Stimulated activated CD4-positive, alpha-beta T cell treated with anti-CD3 and anti-CD28 coated beads, Interleukin-2, amount 100 ng/mL, for 48 hours (primary cell): ENCODE results near the gene UBXN11.

Experiments used
- DNase-seq, 2 donors: peaks; one replicate each; pipeline ENCODE4 v3.0.0-alpha.2; 2020

The UBXN11 gene

DNA sequence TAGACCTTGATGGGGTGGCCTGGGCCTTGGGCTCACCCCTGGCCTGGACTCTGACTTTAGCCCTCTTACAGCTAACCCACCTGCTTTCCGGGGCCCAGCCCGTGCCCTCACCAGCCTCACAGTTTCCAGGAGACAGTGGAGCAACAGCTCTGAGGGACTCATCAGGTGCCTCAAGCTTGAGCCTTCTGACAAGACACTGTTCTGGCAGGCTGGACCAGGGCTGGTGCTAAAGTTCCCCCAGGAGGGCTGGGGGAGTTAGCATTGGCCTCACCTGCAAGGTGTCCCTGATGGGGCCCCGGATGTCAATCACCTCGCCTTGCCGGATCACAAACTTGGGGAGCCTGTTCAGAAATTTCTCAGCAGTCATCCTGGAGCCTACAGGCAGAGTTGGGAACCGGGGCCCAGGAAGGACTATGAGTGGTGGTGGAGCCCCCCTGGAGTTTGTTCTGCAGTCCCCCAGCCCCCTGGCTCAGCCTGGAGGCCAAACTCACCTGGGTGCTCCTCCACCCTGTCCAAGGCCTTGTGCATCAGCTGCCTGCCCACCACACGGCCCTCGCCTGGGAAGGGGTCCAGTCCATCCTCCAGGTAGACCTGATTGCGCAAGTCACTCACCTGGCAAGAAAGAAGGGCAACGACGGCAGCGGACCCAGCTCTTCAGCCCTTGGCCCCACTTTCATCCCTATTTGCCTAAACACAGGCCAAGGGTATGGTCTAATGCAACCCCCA, 22.4 kb downstream of the UBXN11 start:
- no peak for DNase-seq

DNA sequence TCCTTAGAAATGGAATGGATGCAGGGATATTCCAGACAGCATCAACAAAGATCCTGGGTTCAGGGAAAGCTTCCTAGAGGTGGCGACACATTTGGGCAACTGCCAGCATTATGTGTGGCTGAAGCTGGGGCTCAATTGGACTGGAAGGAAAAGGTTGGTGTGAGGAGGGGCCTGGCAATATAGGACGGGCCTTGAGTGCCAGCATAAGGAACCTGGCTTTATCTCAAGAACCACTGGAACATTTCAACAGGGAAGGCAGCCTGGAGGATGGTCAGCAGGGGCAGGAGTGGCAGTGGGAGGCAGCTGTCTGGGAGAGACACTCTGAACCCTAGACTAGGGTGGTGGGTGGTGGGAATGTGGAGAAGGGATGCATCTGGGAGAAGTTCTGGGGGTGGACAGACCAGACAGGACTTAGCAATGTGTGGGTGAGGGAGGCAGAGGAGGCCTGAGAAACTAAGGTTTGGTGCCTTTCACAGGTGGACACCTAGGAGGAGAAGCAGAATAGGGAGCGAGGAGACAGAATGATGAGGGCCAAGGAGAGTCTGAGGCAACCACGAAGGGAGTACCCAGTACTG, 23.1 kb downstream of the UBXN11 start:
- no peak for DNase-seq

DNA sequence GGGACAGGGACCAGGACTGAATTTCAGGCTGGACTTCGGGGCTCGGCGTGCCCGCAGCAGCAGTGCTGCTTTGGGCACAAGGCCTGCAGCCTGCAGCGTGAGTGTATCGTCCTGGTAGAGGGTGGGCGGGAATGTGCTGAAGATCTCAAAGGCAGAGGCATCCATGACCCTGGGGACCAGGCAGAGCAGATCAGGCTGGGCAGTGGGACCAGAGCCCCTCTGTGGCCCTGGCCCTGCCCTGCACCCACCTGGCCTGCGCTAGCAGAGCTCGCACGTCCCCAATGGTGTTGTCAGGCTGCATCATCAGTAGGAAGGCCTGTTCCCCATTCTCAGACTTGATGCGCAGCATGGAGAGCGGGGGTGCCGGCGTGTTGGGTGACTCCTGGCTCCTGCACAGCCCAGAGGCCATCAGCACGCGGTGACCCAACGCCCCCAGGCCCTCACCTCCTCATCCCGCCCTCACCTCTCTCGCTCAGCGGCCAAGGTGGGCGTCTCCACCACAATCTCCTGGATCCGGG, 24.0 kb downstream of the UBXN11 start:
- DNase-seq: no peak

DNA sequence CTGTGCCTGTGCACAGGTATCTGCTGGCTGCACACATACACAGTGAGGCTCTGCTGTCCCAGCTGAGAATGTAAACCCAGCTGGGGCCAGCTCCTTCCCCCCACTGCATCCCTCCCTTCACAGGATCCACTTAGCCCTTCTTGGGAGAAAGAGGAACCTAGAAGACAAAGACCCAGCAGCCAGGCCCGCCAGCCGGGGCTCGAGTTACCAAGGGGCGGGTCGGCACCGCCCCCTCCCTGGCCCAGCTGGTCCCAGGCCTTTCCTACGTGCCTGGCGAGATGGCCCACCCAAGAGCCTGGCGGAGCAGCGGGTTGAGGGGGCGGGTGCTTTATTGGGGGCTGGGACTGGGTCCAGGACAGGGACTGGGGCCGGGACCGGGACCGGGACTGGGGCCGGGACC, 24.5 kb downstream of the UBXN11 start:
- no peak for DNase-seq

DNA sequence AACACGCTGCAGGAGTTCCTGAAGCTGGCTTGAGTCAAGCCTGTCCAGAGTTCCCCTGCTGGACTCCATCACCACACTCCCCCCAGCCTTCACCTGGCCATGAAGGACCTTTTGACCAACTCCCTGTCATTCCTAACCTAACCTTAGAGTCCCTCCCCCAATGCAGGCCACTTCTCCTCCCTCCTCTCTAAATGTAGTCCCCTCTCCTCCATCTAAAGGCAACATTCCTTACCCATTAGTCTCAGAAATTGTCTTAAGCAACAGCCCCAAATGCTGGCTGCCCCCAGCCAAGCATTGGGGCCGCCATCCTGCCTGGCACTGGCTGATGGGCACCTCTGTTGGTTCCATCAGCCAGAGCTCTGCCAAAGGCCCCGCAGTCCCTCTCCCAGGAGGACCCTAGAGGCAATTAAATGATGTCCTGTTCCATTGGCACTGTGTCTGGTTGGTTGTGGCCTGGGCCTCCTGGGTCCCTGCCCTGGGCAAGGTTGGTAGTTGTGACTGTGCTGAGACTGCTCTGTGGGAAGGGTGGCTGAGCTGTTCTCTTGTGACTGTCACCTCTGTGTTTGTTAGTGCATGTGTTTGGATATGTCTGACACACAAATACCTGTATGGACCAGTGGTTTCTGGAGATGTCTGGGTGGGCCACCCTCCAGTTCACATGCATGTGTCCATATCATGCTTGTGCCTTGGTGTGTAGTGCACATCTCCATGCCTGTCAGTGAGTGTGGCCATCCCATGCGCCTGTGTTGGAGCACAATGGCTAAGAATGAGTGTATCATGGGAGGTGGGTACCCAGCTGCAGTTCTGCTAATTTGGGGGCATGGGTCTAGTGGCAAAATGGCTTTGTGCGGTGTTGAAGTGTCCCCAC, 25.1 kb downstream of the UBXN11 start:
- DNase-seq: no peak

DNA sequence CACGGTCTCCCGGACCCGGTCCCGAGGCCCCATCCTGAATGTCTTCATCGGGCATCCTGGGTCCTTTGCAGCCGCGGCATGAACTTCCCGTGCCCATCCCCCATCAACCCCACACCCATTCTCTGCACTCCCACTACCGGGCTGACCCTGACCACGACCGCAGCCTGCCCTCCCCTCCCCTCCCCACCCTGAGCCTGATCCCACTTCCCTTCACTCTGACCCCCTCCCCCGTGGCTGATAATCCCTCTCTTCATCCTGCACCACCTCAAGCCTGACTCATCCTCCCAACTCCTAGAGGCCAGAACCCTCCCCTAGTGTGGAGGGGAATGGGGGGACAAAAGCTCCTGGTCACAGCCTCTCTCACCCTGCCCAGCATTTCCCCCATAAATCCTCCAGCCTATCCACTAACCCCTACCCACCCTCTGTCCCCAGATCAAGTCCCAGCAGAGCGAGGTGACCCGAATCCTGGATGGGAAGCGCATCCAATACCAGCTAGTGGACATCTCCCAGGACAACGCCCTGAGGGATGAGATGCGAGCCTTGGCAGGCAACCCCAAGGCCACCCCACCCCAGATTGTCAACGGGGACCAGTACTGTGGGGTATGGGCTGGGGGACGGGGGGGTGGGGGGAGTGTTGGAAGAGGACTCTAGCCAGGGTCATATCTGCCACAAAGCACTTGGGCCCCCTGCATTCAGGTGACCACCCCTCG, 25.9 kb downstream of the UBXN11 start:
- no peak for DNase-seq

DNA sequence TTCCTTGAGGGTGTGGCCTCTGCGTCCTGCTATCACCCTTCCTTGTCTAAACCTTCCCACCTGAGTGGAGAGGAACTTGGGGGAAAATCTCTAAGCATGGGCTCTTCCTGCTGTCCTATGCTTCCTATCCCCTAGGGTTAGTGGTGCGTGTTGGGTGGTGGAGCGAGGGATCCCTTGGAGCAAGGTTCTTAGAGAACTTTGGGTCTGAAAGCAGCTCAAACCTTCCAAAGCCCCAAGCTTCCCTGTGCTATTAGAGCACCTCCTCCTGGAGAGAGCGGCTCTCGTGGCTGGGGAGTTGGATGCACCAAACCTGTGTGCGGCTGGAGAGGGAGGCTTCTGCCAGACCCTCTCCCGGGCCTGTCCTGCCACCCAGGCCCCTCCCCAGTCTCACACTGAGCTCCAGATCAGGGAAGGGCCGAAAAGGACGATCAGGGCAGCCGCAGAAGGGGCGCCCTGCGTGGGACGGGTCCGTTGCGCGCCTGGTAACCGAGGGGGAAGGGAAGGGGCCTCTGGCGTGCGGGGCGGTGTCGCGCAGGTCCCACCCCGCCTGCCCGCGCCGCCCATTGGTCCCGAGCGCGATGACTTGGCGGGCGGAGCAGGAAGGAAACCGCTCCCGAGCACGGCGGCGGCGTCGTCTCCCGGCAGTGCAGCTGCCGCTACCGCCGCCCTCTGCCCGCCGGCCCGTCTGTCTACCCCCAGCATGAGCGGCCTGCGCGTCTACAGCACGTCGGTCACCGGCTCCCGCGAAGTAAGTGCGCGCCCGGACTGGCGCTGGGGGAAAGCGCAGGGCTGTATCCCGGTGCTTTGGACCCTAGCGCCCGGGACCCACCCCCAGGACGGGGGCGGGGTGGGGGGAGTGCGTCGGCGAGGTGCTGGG, 26.7 kb downstream of the UBXN11 start, which contains the start of gene SH3BGRL3:
Gene SH3BGRL3 (plus strand): TSS at position 631 of the 877 bp plus-strand sequence. CDS start 70 bp downstream, at position 701.
- peak; percentile 71 to 82 for DNase-seq

GRCh38 chr1:26278724-26279455, 27.5 kb downstream of the UBXN11 start:
- DNase-seq: no peak

DNA sequence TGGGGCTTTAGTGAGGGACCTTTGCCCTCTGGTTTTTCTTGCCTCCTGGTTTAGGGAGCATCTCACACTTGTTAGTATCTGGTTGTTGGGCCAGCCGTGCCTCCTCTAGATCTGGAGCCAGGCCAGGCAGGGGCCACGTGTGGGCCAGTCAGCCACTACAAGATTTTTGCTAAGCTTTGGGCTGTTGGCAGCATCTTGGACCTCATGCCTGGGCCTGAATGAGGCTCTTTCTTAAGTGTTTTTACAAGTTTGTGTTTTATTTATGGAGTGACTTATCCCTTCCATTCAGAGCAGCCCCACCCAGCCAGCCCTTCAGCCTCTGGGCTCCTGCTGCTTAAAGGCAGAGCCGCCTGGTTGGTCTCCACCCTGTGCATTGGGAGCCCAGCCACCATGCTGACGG, 28.1 kb downstream of the UBXN11 start:
- no peak for DNase-seq

DNA sequence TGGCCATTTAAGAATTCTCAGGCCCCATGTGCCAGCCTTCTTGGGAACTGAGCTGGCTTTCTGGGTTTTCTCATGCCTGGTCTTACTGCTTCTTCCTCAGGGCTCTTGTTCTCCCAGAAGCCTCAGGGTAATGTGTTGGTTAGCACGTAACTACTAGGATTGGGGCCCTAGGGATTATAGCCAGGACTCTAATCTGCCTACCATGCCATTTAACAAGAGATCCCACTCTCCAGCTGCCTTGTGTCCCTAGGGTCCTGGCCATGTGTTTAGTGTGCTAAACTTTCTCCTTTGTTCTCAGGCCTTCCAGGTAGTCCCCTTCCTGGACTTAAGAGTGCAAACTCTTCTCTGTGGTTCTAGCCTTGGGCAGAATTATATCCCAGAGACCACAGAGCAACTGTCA, 28.7 kb downstream of the UBXN11 start:
- DNase-seq: no peak

GRCh38 chr1:26277261-26277661, 29.2 kb downstream of the UBXN11 start:
- DNase-seq: no peak

- DNase-seq: no peak
These were observed 30.0 kb downstream of the UBXN11 start for GRCh38 chr1:26276432-26276838.

DNA sequence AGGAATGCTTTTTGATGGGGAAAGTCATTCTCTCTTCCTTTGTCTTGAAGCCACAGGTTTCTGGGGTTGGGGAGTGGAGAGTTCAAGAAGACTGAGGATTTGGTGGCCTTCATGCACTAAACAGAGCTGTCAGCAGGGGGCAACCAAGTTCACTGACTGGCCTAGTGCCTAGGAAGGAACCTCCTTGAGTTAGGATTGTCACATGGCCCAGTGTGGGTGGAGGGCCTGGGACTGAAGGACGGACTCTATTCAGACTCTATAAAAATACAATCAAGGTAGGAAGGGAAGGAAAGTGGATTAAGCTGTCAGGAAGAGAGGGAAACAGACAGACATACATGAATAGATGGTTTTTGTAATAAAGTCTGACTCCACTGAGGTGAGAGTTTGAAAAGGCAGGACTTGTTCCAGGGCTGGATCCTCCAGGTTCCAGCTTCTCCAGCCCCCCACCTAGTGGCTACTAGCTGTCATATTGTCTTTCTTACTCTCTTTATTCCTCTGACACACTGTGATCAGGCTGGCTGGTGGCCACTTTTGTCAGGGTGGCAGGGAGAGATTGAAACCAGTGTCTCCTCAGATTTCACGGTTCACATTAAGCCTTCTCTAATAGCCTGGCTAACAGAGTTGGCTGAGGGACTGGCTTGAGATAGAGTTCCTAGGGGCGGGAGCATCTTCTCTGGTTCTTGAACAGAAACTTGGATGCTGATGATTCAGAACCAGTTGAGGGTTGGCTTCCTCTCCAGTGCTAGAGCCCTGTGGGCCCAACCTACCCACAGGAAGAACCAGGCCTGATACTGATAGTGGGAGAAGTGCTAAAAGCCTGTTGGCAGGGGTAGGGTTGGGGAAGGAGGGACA, 30.6 kb downstream of the UBXN11 start:
- peak; percentile 84 to 86 for DNase-seq

DNA sequence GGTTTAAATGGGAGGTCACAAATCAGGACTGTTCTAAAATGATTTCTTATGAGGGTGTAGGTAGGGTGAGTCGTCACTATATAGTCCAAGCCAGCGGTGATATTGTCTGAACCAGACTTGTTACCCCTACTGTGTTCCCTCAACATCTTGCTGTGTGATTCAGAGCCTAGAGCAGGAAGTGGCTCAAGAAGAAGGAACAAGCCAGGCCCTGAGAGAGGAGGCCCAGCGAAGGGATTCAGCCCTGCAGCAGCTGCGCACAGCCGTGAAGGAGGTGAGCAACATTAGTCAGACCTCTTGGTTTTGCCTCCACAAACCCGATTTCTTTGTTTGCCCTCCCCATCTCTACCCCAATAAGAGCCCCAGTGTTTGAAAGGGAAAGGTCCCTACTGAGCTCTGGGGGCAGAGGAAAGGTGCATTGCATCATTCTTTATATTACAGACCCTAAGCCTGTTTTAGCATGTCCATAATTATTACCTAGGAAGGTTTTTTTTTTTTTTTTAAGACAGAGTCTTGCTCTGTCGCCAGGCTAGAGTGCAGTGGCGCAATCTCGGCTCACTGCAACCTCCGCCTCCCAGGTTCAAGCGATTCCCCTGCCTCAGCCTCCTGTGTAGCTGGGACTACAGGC, 31.5 kb downstream of the UBXN11 start:
- no peak for DNase-seq

- no peak for DNase-seq
These were observed 37.3 kb downstream of the UBXN11 start for GRCh38 chr1:26269198-26269550.

DNA sequence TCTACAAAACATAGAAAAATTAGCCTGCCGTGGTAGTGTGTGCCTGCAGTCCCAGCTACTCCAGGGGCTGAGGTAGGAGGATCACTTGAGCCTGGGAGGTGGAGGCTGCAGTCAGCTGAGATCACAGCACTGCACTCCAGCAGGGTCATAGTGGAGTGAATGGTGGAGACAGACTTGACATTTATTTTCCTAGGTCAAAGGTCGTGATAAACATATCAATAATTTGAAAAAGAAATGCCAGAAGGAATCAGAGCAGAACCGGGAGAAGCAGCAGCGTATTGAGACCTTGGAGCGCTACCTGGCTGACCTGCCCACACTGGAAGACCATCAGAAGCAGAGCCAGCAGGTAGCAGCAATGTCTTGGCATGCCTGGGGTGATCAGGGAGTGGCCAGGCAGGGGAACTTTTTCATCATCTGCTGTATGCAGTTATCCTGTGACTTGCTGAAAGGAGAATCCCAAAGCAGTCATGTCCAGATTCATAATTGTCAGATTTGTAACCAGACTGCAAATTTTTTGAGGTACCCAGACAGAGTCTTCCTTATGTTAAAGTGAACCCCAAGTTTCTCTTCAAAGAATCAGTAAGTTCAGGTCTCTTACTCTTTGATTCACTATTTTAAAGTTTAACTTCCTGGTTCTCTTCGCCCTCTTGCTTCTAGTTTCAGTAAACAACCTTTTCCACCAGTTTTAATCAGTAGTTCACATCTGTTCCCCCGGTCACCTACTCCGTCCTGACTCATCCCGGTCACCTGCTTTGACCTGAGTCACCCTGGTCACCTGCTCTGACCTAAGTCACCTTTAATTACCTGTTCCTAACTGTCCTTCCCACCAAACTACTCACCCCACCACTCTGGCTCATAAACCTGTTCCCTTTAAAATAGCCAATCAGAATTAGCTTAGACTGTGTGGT, 37.9 kb downstream of the UBXN11 start:
- DNase-seq: no peak

DNA sequence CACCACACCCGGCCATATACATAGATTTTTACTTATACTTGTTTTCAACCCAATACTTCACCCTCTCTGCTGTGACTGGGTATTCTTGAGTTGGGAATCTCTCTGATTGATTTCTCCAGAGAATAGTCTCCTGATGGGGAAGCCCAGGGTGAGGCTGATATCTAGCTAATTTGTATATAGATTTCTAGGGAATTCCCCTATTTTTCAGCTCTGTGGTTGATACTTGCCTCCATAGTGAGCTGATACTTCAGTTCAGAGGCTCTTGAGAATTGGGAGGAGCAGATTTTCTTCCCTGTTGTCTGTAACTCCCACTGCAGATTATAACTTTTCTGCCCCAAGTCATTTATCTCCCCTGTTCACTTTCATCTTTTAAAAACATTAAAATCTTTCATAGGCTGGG, 41.0 kb downstream of the UBXN11 start:
- DNase-seq: no peak

DNA sequence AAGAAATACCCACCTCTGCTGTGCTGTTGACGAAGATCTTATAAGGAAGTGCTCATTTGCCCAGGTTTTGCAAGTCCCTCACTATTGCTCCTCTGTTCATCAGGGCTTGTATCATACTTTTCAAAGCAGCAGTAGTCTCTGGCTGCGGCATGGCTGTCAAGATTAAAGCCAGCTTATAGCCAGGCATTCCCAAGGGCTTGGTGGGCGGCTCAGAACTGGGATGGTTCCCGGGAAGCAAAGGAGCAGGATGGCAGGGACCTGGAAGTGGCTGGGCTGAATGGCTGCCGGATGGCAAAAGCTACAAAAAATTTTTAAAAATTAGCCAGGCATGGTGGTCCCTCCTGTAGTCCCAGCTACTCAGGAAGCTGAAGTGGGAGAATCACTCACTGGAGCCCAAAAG, 43.2 kb downstream of the UBXN11 start:
- DNase-seq: no peak

DNA sequence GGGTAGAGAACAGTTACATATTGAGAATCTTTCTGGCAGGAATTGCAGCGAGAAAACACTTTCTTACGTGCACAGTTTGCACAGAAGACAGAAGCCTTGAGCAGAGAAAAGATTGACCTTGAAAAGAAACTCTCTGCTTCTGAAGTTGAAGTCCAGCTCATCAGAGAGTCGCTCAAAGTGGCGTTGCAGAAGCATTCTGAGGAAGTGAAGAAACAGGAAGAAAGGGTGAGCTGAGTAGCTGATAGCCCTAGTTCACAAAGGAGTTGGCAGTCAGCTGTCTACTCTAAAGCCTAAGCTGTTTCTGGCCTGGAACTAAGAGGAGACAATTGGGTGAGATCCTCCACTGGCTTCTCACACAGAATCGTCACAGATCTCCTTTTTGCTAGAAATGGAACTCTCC, 46.9 kb downstream of the UBXN11 start:
- no peak for DNase-seq
